Glomerular visceral epithelial cell (primary cell): ENCODE data around the gene SEC14L6.
A peak's percentile ranks its signal among the peaks of the same experiment; 100 is the strongest.
"Not testable (repeated sequence)": the region's sequence is repeated elsewhere in the genome, so short reads cannot be mapped to it uniquely, and the experiment has no call there.

Experiments used
- DNase-seq: peaks from one replicate; pipeline ENCODE4 v3.0.0-alpha.2; 2016; ENCODE audit errors: extremely low spot score

SEC14L6 gene

DNA sequence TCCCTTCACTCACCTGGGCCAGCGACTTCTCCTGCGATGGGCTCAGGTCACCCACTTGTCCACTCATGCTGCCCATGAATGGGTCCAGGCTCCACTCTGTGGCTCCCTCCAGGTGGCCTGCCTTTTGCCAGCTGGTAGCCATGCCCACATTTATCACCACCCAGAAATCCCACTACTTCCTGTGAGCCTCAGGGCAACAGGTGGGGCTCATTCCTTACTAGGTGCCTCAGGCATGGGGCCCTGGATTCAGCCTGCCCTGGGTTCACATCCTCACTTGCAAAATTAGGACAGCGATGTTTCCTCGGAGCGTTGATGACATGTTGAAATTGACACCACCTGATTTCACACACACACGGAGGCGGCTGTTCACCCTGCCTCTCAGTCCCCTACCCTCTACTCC, at the start of gene SEC14L6:
SEC14L6 (minus strand) TSS at position 126 of the 400 bp plus-strand sequence; CDS start at position 67, 59 bp downstream.
- no peak for DNase-seq

DNA sequence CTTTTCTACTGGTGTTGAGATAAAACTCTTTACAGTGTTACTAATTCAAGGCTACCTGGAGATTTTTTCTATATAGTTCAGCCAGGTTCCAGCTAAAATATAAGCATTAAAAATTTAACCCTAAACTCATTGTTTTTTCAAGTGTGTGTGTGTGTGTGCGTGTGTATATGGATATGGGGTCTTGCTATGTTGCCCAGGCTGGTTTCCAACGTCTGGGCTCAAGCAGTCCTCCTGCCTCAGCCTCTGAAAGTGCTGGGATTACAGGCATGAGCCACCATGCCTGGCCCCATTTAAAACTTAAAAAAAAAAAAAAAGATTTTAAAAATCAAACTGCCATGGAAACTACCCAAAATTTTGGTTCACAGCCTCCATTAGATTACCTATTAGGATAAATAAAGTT, 49.7 kb upstream of the SEC14L6 start:
- no peak for DNase-seq

- not testable (repeated sequence) for DNase-seq
Observed at GRCh38 chr22:30592360-30592713, 45.8 kb upstream of the SEC14L6 start.

DNA sequence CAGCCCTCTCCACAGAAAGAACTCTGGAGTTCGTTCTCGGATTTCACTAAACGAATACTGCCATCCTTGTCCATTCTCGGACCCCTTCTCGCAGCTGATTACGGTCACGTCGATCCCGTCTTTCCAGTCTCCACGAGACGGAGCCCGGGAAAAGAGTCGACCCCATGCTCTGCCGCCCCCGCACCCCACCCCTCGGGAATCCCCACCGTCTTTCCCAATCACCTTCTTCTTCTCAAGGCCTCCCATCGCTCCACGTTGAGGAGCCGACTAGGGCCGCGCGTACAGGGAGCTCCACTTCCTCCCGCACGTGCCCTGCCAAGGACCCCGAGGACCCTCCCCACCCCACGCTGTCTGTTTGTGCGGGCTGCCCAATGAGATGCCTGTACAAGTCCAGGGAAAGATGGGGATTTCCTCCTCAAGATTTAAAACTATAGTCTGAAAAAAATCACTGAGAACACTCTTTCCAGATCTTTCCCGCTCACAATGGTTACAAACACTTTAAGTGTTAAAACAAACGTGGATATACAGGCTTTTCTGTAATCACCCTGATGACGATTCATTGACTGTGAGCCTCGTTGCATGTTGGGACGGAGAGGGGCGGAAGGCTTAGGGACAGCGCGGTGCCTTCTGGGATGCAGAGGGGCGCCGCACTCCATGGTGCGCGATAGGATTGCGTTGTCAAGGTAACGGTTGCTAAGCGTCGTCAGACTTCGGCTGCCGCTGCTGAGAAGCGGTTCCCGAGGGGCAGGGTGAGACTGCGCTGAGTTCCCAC, 45.2 kb upstream of the SEC14L6 start, which contains the start of gene PES1:
PES1 (minus strand) TSS at position 323 of the 772 bp plus-strand sequence; CDS start at position 246, 77 bp downstream.
- peak; percentile 96 for DNase-seq

DNA sequence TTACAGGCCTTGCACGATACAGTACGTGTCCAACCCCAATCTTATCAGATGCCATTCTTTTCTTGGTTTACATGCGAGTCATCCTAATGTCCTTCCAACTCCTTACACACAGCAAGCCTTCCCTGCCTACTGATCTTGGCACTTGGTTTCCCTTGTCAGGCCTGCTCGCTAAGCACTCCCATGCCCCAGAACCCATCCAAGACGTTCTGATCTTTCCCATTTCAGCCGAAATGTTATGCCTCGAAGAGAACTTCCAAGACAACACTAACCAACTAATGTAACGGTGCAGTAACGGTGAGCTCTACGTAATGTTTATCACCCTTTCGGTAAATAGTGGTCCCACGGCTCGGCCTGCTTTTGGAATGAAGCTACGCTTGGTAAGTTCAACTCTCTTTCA, 44.6 kb upstream of the SEC14L6 start:
- DNase-seq, result peak; percentile 1

GRCh38 chr22:30586414-30586813, 39.9 kb upstream of the SEC14L6 start:
- DNase-seq, result no peak

DNA sequence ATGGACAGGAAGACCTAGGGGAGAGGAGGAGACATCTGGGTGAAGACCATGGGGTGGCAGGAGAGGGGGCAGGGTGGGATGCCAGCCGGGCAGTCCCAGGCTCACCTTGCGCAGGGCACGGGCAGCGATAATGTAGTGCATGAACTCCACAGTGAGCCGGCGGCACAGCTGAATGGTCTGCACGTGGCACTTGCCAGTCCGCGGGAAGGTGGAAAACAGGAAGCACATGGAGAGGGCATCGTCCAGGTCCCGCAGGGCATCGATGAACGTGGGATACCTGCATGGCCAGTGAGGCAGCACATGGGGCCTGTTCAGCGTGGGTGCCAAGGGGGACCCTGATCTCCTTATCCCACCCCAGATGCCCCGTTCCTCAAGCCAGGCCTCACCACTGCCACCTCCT, 37.9 kb upstream of the SEC14L6 start:
- no peak for DNase-seq

DNA sequence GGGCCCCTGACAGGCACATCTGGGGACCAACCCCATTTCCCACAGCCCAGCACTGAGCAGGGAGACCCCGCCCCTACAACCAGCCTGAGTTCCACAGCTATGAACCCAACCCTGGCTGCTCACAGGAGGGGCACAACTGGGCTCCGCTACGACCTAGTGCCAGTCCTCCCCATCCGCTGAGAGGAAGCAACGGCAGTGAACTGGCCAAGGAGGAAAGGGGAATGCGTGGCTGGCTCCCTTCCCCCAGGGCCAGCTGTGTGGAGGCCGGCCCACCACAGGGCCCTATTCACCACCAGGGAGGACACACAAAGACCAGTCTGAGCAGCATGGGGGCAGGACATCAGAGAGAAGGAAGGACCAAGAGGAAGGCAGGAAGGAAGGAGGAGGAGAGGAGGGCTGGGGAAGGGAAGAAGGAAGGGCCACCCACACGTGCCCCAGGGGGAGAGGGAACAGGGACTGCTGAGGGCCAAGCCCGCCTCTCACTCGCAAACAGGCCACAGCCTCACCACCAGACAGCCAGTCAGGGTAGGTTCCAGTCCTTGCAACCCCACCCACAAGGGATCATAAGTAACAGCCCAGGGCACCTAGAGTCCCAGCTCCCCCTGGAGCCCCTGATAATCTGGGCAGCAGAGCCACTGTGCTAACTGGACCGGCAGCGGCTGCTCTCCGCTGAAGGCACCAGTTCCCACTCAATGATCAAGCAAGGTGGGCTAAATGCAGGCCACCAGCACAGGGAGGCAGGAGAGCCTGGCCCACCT, 36.4 kb upstream of the SEC14L6 start:
- DNase-seq, result no peak

GRCh38 chr22:30582051-30582450, 35.5 kb upstream of the SEC14L6 start:
- no peak for DNase-seq

- DNase-seq, result no peak
Observed at GRCh38 chr22:30580896-30581295, 34.4 kb upstream of the SEC14L6 start.

GRCh38 chr22:30578481-30578880, 31.9 kb upstream of the SEC14L6 start:
- DNase-seq, result no peak

GRCh38 chr22:30575859-30576258, 29.3 kb upstream of the SEC14L6 start:
- no peak for DNase-seq

DNA sequence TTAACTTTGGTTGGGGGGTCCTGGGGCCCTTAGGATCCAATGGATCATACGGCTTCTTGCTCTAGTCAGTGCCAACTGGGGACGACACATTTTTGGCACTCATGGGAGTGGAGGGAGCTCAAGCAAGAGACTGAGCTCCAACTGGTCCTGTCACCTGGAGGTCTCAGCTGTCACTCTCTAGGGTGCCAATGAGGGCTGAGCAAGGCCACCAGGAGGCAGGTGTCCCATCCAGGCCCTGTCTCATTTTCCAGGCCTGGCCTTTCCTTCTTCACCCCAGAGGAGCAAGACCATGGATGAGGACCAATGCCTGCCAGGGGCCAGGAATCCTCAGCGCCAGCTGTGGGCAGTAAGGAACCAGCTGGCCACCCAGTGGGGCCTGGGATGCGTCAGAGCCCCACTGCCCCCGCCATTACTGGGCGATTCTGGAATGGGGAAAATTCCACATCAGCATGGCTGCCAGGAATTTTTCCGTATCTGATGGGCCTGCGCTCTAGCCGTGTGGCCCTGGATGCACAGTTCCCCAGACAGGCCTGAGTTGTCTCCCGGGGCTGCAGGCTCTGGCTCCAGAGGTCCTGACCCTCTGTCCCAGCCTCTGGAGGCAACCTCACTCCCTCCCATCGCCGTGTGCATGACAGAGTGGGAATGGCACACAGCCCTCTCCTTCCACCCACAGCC, 28.6 kb upstream of the SEC14L6 start:
- no peak for DNase-seq

GRCh38 chr22:30574095-30574981, 27.8 kb upstream of the SEC14L6 start, which contains the start of gene GAL3ST1:
TSS of gene GAL3ST1 (minus strand) at chr22:30574665. CDS start at chr22:30557392, 17,273 bp downstream.
- DNase-seq, result peak; percentile 45

DNA sequence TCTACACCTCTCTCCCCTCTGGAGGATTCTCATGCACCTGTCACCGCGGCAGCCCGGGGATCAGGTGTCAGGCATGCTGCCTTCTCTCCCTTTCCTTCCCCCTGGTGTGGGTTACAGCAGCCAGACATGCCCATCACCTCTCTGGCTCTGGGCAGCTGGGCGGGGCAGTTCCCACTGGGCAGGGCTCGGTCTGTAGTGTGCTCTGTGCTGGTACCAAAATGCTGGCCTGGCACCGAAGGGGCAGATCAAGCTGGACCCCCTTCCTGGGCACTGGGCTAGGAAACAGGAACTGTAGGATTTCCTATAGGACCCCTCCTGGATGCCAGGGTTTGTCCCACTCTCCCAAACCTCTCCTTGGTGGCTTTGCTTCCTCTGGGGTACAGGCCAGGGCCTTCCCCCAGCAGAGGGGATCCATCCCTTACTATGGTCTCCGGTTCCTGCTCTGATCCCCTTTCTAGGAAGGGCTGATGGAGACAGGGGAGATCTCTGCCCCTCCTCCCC, 27.1 kb upstream of the SEC14L6 start:
- DNase-seq, result no peak

GRCh38 chr22:30572840-30573593, 26.5 kb upstream of the SEC14L6 start:
- DNase-seq, result peak; percentile 32

- DNase-seq, result no peak
Observed at GRCh38 chr22:30572210-30572609, 25.7 kb upstream of the SEC14L6 start.

GRCh38 chr22:30569674-30570202, 23.2 kb upstream of the SEC14L6 start:
- no peak for DNase-seq

- no peak for DNase-seq
Observed at GRCh38 chr22:30568137-30568805, 21.7 kb upstream of the SEC14L6 start.

- DNase-seq, result not testable (repeated sequence)
Observed at GRCh38 chr22:30567277-30567676, 20.7 kb upstream of the SEC14L6 start.
